Endothelial cell of umbilical vein (primary cell): Measurements from ENCODE around the gene NOD1. TPM values are rescaled to one million over a fixed set of nuclear protein-coding genes. Genes with fewer than 3 reads are reported as not detected.

Source experiments
- BruUV-seq: library from RNA; stranded (reverse); fragments of 400-500 nt; replicated peaks from 2 replicates; lab custom pipeline; 2021; lab: Mats Ljungman, UMichigan
- CTCF ChIA-PET: fragments of 300-600, 350-600 bp; sonication (Branson Sonifier 250); formaldehyde crosslinking; loops from one replicate; lab custom pipeline; 2021; ENCODE audit warnings: antibody characterized with exemption, inconsistent platforms; lab: Charles Lee
- POLR2A ChIA-PET: fragments of 300-600, 350-600 bp; sonication (Branson Sonifier 250); formaldehyde crosslinking; loops from one replicate; lab custom pipeline; 2021; ENCODE audit warnings: antibody characterized with exemption, inconsistent platforms; lab: Charles Lee
- DNase-seq: peaks from one replicate; pipeline ENCODE4 v3.0.0-alpha.2; 2011; ENCODE audit warnings: low read depth, low spot score
- FAIRE-seq: peaks from 2 replicates; lab custom pipeline; 2011; peaks lifted over from hg19 to GRCh38; lab: Jason Lieb, UNC
- H2AFZ ChIP-seq: 2 replicates; pipeline ENCODE4 v1.6.0; 2012; ENCODE audit warnings: low read depth, low read length, control low read depth, inconsistent platforms
- H3K27ac ChIP-seq: 2 replicates; pipeline ENCODE4 v1.5.1; 2011; ENCODE audit warnings: low read depth, mild to moderate bottlenecking, control low read depth, low read length, moderate library complexity; ENCODE audit not compliant: insufficient read depth
- H3K27me3 ChIP-seq, 2 experiments: 2 replicates each; pipeline versions ENCODE4 v1.6.0 to v1.6.1; 2011; ENCODE audit warnings: low read length in 2 of 2, mixed read lengths in 1 of 2; ENCODE audit not compliant: control insufficient read depth in 2 of 2, insufficient read depth in 2 of 2
- H3K36me3 ChIP-seq, 2 experiments: 2 replicates in 1 of 2; 3 replicates in 1 of 2; pipeline ENCODE4 v1.5.1; 2011; ENCODE audit warnings: low read length in 2 of 2, mild to moderate bottlenecking in 1 of 2, moderate library complexity in 1 of 2; ENCODE audit not compliant: control insufficient read depth in 2 of 2, insufficient read depth in 2 of 2; ENCODE audit errors: extremely low read depth in 1 of 2
- H3K4me1 ChIP-seq: 3 replicates; pipeline ENCODE4 v1.5.1; 2011; ENCODE audit warnings: mild to moderate bottlenecking, low read length; ENCODE audit not compliant: control insufficient read depth, insufficient read depth; ENCODE audit errors: extremely low read depth
- H3K4me2 ChIP-seq: 2 replicates; pipeline ENCODE4 v1.6.1; 2011; ENCODE audit warnings: low read length, control low read depth, mixed read lengths; ENCODE audit not compliant: insufficient read depth
- H3K4me3 ChIP-seq, 3 experiments: fragments of 200-600 bp in 1 of 3; sonication (generic), shearing (Covaris generic) in 1 of 3; replicated peaks in 1 of 3; 2 replicates each; pipeline ENCODE4 v1.5.1; 2011 to 2016; ENCODE audit warnings: control low read depth in 3 of 3, low read length in 3 of 3, mild to moderate bottlenecking in 2 of 3, inconsistent platforms in 1 of 3, low read depth in 1 of 3, moderate library complexity in 1 of 3; ENCODE audit not compliant: insufficient read depth in 1 of 3
- H3K79me2 ChIP-seq: 2 replicates; pipeline ENCODE4 v1.6.0; 2012; ENCODE audit warnings: low read length, inconsistent platforms; ENCODE audit not compliant: control insufficient read depth, insufficient read depth
- H3K9ac ChIP-seq: replicated peaks from 2 replicates; pipeline ENCODE3; 2011; ENCODE audit warnings: low read length, control low read depth; ENCODE audit not compliant: insufficient read depth; ENCODE audit errors: extremely low read depth
- H3K9me1 ChIP-seq: replicated peaks from 3 replicates; pipeline ENCODE4 v1.6.0; 2011; ENCODE audit warnings: mild to moderate bottlenecking, low read length; ENCODE audit not compliant: control insufficient read depth, insufficient read depth; ENCODE audit errors: extremely low read depth
- H3K9me3 ChIP-seq: replicated peaks from 2 replicates; pipeline ENCODE4 v1.5.1; 2012; ENCODE audit warnings: low read length, inconsistent platforms; ENCODE audit not compliant: control insufficient read depth, insufficient read depth
- H4K20me1 ChIP-seq: replicated peaks from 2 replicates; pipeline ENCODE3; 2011; ENCODE audit warnings: mild to moderate bottlenecking, low read length; ENCODE audit not compliant: control insufficient read depth, insufficient read depth; ENCODE audit errors: extremely low read depth
- EZH2 ChIP-seq: IDR thresholded peaks from 2 replicates; pipeline ENCODE4 v1.6.1; 2012; ENCODE audit warnings: borderline replicate concordance, low read depth, mild to moderate bottlenecking, moderate library complexity, low read length, inconsistent platforms; ENCODE audit not compliant: severe bottlenecking
- FOS ChIP-seq: IDR thresholded peaks from 2 replicates; pipeline ENCODE4 v1.6.1; 2011; ENCODE audit warnings: mild to moderate bottlenecking, low read length, moderate library complexity, borderline replicate concordance; ENCODE audit not compliant: insufficient read depth
- GATA2 ChIP-seq: IDR thresholded peaks from 2 replicates; pipeline ENCODE4 v1.7.0; 2011; ENCODE audit warnings: low read depth, mild to moderate bottlenecking, moderate library complexity, mixed read lengths, low read length; ENCODE audit not compliant: insufficient read length, insufficient read depth
- JUN ChIP-seq: IDR thresholded peaks from 2 replicates; pipeline ENCODE4 v1.6.1; 2011; ENCODE audit warnings: borderline replicate concordance, low read depth; ENCODE audit not compliant: insufficient read length, insufficient read depth
- MYC ChIP-seq: IDR thresholded peaks from one replicate; pipeline ENCODE4 v1.6.1; 2011; ENCODE audit warnings: mild to moderate bottlenecking, low read depth, low read length
- POLR2A ChIP-seq: IDR thresholded peaks from 2 replicates; pipeline ENCODE4 v1.6.1; 2012; ENCODE audit warnings: low read depth, mild to moderate bottlenecking, control low read depth, low read length
- POLR2AphosphoS5 ChIP-seq: IDR thresholded peaks from 2 replicates; pipeline ENCODE4 v1.6.1; 2012; ENCODE audit warnings: low read depth, mild to moderate bottlenecking, control low read depth, low read length, moderate library complexity; ENCODE audit not compliant: insufficient read depth
- dilution Hi-C: fragments of 300-500 bp; cut with MboI; formaldehyde crosslinking; loops from one replicate; pipeline ENCODE4 v1.15.0; 2019; ENCODE audit warnings: low sequenced_read_pairs; ENCODE audit not compliant: extremely low pct_ligation_motif_present
- intact Hi-C: fragments of 100-400 bp; cut with micrococcal nuclease; formaldehyde crosslinking; loops from one replicate; pipeline ENCODE4 v1.10.0; 2022
- polyA plus RNA-seq, 4 experiments: library from polyadenylated mRNA; depleted of rRNA in 3 of 4; stranded (reverse) in 3 of 4; unstranded in 1 of 4; fragments of >200 nt; gene quantifications; 2 replicates each; pipeline versions ENCODE4 v1.2.1 to v1.2.3, GENCODE V29; 2011 to 2012; ENCODE audit warnings: missing spikeins in 1 of 4
- total RNA-seq: library from RNA; stranded (reverse); gene quantifications from 2 replicates; pipeline ENCODE4 v1.2.3, GENCODE V29; 2021
- TF ChIP-seq, protein P1 (sequence below): IDR thresholded peaks from 2 replicates; pipeline ENCODE4 v1.6.1; 2011; ENCODE audit not compliant: insufficient read depth, insufficient read length
- TF ChIP-seq, protein P2 (sequence below), 2 donors: IDR thresholded peaks; 1 replicate in 1 of 2; 2 replicates in 1 of 2; pipeline ENCODE4 v1.5.1; 2011; ENCODE audit warnings: low read length in 2 of 2, mild to moderate bottlenecking in 2 of 2, moderate library complexity in 2 of 2, control low read depth in 1 of 2, inconsistent platforms in 1 of 2, low read depth in 1 of 2; ENCODE audit not compliant: insufficient read depth in 1 of 2; ENCODE audit errors: extremely low read depth in 1 of 2

NOD1 gene
- total and polyA plus RNA-seq, 2 donors (not counting 3 experiments of a cell fraction or from before 2014, with no cell fraction given), result 22.1 to 39.2 TPM

DNA sequence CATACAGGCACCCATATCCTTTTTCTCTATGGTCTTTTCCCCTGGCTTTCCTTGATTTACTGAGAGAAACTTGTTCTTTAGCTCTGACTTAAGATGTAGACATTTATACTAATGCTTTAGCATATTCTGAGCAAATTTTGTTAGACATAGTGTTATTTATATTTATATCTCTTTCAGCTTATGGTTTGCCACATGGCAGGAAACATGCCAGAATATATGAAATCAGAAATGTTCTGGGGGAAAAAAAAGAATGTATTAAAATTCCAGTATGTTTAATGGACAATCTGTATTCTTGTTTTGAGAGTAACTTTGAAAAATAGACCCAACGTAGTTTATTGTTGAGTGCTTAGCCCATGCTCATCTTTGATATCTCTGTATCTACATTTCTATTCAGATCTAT lies 36.2 kb upstream of the NOD1 start:
- Histone ChIP-seq H3K9ac (no peak overlapping the region), H3K27me3 (no peaks in the 10 kb centered on the region), H4K20me1 (no peaks in the 10 kb centered on the region), H3K4me3 (no peak overlapping the region), H3K4me2 (no peak overlapping the region), H3K9me3 (no peaks in the 10 kb centered on the region), H2AFZ (no peak overlapping the region), H3K79me2 (no peaks in the 10 kb centered on the region), H3K9me1 (no peaks in the 10 kb centered on the region), H3K4me1 (no peaks in the 10 kb centered on the region), H3K27ac (no peak overlapping the region), H3K36me3 (no peaks in the 10 kb centered on the region)
- BruUV-seq, result no TSS peak
- CTCF ChIA-PET, result interaction anchor here (1.4 kb wide), 1 partner anchor 49 kb away, joined by 4 read pairs; no protein-coding TSS in a partner anchor
- FAIRE-seq (no peak), DNase-seq (no peak)
- intact Hi-C loops (no loop called here), dilution Hi-C loops (no loop called here)
- TF ChIP-seq EZH2, result no peak
- TF ChIP-seq POLR2A, result no peak
- no peak for TF ChIP-seq FOS
- TF ChIP-seq MYC, result no peak
- TF ChIP-seq, protein P1, sequence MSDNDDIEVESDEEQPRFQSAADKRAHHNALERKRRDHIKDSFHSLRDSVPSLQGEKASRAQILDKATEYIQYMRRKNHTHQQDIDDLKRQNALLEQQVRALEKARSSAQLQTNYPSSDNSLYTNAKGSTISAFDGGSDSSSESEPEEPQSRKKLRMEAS, result no peak
- TF ChIP-seq GATA2, result no peak
- TF ChIP-seq, protein P2, sequence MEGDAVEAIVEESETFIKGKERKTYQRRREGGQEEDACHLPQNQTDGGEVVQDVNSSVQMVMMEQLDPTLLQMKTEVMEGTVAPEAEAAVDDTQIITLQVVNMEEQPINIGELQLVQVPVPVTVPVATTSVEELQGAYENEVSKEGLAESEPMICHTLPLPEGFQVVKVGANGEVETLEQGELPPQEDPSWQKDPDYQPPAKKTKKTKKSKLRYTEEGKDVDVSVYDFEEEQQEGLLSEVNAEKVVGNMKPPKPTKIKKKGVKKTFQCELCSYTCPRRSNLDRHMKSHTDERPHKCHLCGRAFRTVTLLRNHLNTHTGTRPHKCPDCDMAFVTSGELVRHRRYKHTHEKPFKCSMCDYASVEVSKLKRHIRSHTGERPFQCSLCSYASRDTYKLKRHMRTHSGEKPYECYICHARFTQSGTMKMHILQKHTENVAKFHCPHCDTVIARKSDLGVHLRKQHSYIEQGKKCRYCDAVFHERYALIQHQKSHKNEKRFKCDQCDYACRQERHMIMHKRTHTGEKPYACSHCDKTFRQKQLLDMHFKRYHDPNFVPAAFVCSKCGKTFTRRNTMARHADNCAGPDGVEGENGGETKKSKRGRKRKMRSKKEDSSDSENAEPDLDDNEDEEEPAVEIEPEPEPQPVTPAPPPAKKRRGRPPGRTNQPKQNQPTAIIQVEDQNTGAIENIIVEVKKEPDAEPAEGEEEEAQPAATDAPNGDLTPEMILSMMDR (IDR thresholded peaks at IDR 0.05; ENCODE audit: extremely low read depth in 1 of 2, insufficient read depth in 1 of 2, low read depth in 1 of 2, low read length in 2 of 2), result no peak
- no peak for TF ChIP-seq POLR2AphosphoS5
- no peak for TF ChIP-seq JUN
- POLR2A ChIA-PET, result no interaction called here
